H9 (cell line): ENCODE results near the gene IZUMO2. TPM values are rescaled to one million over a fixed set of nuclear protein-coding genes. Genes with fewer than 3 reads are reported as not detected.

Experiments
- DNase-seq: peaks from one replicate; pipeline ENCODE4 v3.0.0-alpha.2; 2017
- H2AFZ ChIP-seq: one replicate; pipeline ENCODE4 v1.6.1; 2013; ENCODE audit warnings: mild to moderate bottlenecking, low read length, control low read depth, moderate library complexity
- H2AK5ac ChIP-seq: 2 replicates; pipeline ENCODE4 v1.6.1; 2013; ENCODE audit warnings: low read length, control low read depth, mixed read lengths; ENCODE audit not compliant: insufficient read length
- H2BK120ac ChIP-seq: one replicate; pipeline ENCODE4 v1.6.1; 2013; ENCODE audit warnings: low read depth, mild to moderate bottlenecking, low read length, control low read depth, inconsistent platforms; ENCODE audit not compliant: poor library complexity, severe bottlenecking
- H2BK12ac ChIP-seq: 2 replicates; pipeline ENCODE4 v1.6.1; 2013; ENCODE audit warnings: low read length, control low read depth, mixed read lengths, low read depth; ENCODE audit not compliant: insufficient read length
- H2BK15ac ChIP-seq: 2 replicates; pipeline ENCODE4 v1.6.1; 2013; ENCODE audit warnings: low read depth, low read length, control low read depth
- H2BK20ac ChIP-seq: one replicate; pipeline ENCODE4 v1.6.1; 2013; ENCODE audit warnings: low read depth, mild to moderate bottlenecking, low read length, control low read depth, inconsistent platforms; ENCODE audit not compliant: poor library complexity, severe bottlenecking
- H2BK5ac ChIP-seq: 2 replicates; pipeline ENCODE4 v1.6.1; 2013; ENCODE audit warnings: low read length, control low read depth, mixed read lengths; ENCODE audit not compliant: insufficient read length
- H3K14ac ChIP-seq: 2 replicates; pipeline ENCODE4 v1.6.1; 2013; ENCODE audit warnings: low read length, control low read depth; ENCODE audit not compliant: insufficient read depth
- H3K18ac ChIP-seq: 2 replicates; pipeline ENCODE4 v1.6.1; 2013; ENCODE audit warnings: low read depth, mild to moderate bottlenecking, mixed read lengths, low read length, control low read depth; ENCODE audit not compliant: insufficient read length
- H3K23ac ChIP-seq: 2 replicates; pipeline ENCODE4 v1.6.1; 2013; ENCODE audit warnings: low read length, control low read depth, mixed read lengths, low read depth; ENCODE audit not compliant: insufficient read length
- H3K23me2 ChIP-seq: 2 replicates; pipeline ENCODE4 v1.6.1; 2013; ENCODE audit warnings: low read depth, mild to moderate bottlenecking, mixed read lengths, low read length, control low read depth; ENCODE audit not compliant: insufficient read length, poor library complexity, severe bottlenecking
- H3K27ac ChIP-seq: 2 replicates; pipeline ENCODE4 v1.5.1; 2013; ENCODE audit warnings: low read length, control low read depth, mixed read lengths, low read depth; ENCODE audit not compliant: insufficient read length
- H3K27me3 ChIP-seq: 2 replicates; pipeline ENCODE4 v1.6.1; 2013; ENCODE audit warnings: low read length, control low read depth, inconsistent platforms; ENCODE audit not compliant: insufficient read depth
- H3K4ac ChIP-seq: 2 replicates; pipeline ENCODE4 v1.6.1; 2013; ENCODE audit warnings: low read depth, mild to moderate bottlenecking, control low read depth, inconsistent platforms, low read length, moderate library complexity
- H3K4me1 ChIP-seq: 2 replicates; pipeline ENCODE4 v1.6.1; 2013; ENCODE audit warnings: low read length, control low read depth, inconsistent platforms; ENCODE audit not compliant: insufficient read depth
- H3K4me2 ChIP-seq: 2 replicates; pipeline ENCODE4 v1.6.1; 2013; ENCODE audit warnings: low read length, control low read depth, mixed read lengths; ENCODE audit not compliant: insufficient read length, insufficient read depth
- H3K56ac ChIP-seq: 2 replicates; pipeline ENCODE4 v1.6.1; 2013; ENCODE audit warnings: low read depth, mild to moderate bottlenecking, mixed read lengths, low read length, control low read depth; ENCODE audit not compliant: insufficient read length
- H3K79me1 ChIP-seq: 2 replicates; pipeline ENCODE4 v1.6.1; 2013; ENCODE audit warnings: low read depth, mild to moderate bottlenecking, moderate library complexity, low read length, control low read depth, inconsistent platforms; ENCODE audit not compliant: insufficient read depth, poor library complexity, severe bottlenecking
- H3K79me2 ChIP-seq: 2 replicates; pipeline ENCODE4 v1.6.1; 2013; ENCODE audit warnings: low read length, control low read depth, inconsistent platforms; ENCODE audit not compliant: insufficient read depth
- H3K9ac ChIP-seq: 2 replicates; pipeline ENCODE4 v1.6.1; 2013; ENCODE audit warnings: low read length, control low read depth, mixed read lengths; ENCODE audit not compliant: insufficient read length; ENCODE audit errors: extremely low read depth
- H3K9me3 ChIP-seq: one replicate; pipeline ENCODE4 v1.6.1; 2013; ENCODE audit warnings: low read depth, low read length, inconsistent platforms; ENCODE audit not compliant: control insufficient read depth
- H3T11ph ChIP-seq: one replicate; pipeline ENCODE4 v1.6.1; 2013; ENCODE audit warnings: mild to moderate bottlenecking, low read length, control low read depth, inconsistent platforms
- H4K20me1 ChIP-seq: one replicate; pipeline ENCODE4 v1.6.1; 2013; ENCODE audit not compliant: control insufficient read depth, insufficient read length, insufficient read depth
- H4K5ac ChIP-seq: 2 replicates; pipeline ENCODE4 v1.6.1; 2013; ENCODE audit warnings: low read depth, mild to moderate bottlenecking, mixed read lengths, low read length, control low read depth; ENCODE audit not compliant: insufficient read length
- H4K8ac ChIP-seq: replicated peaks from 2 replicates; pipeline ENCODE4 v1.6.1; 2013; ENCODE audit warnings: low read length, control low read depth, mixed read lengths, low read depth; ENCODE audit not compliant: insufficient read length
- H4K91ac ChIP-seq: 2 replicates; pipeline ENCODE4 v1.6.1; 2013; ENCODE audit warnings: low read depth, mild to moderate bottlenecking, moderate library complexity, mixed read lengths, low read length, control low read depth; ENCODE audit not compliant: insufficient read length
- H3K27ac Mint-ChIP-seq, 3 experiments: 2 replicates in 2 of 3; 3 replicates in 1 of 3; pipeline ENCODE4 v1.8.0; 2020 to 2021; ENCODE audit warnings: mixed read lengths in 3 of 3, mild to moderate bottlenecking in 1 of 3, moderate library complexity in 1 of 3
- H3K27me3 Mint-ChIP-seq: 2 replicates; pipeline ENCODE4 v1.8.0; 2021; ENCODE audit warnings: low read depth, mild to moderate bottlenecking, moderate library complexity, mixed read lengths
- H3K36me3 Mint-ChIP-seq, 3 experiments: 2 replicates in 2 of 3; 3 replicates in 1 of 3; pipeline ENCODE4 v1.8.0; 2020 to 2021; ENCODE audit warnings: low read depth in 3 of 3, mixed read lengths in 3 of 3; ENCODE audit not compliant: insufficient read depth in 1 of 3
- H3K4me1 Mint-ChIP-seq, 2 experiments: 2 replicates each; pipeline ENCODE4 v1.8.0; 2020; ENCODE audit warnings: mixed read lengths in 2 of 2
- H3K4me3 Mint-ChIP-seq, 2 experiments: 2 replicates in 1 of 2; 3 replicates in 1 of 2; pipeline ENCODE4 v1.8.0; 2020 to 2021; ENCODE audit warnings: mild to moderate bottlenecking in 2 of 2, mixed read lengths in 2 of 2, moderate library complexity in 1 of 2
- H3K9me3 Mint-ChIP-seq, 2 experiments: 2 replicates in 1 of 2; 3 replicates in 1 of 2; pipeline ENCODE4 v1.8.0; 2020; ENCODE audit warnings: mild to moderate bottlenecking in 2 of 2, mixed read lengths in 2 of 2, moderate library complexity in 1 of 2
- CTCF ChIP-seq: fragments of 200-600 bp; sonication (generic); conservative IDR thresholded peaks from 3 replicates; pipeline ENCODE4 v1.8.0; 2021; ENCODE audit warnings: antibody characterized with exemption, mild to moderate bottlenecking
- WGBS: extraction: QIAGEN DNeasy Blood & Tissue Kit; methylation state at CpG from one replicate; pipeline ENCODE4 v1.1.7; 2013; ENCODE audit warnings: missing lambda C conversion rate, low lambda C conversion rate, mixed read lengths; ENCODE audit not compliant: insufficient read length; ENCODE audit errors: extremely low coverage; 5-methylcytosine and 5-hydroxymethylcytosine counted together
- total RNA-seq: library from RNA; stranded (reverse); gene quantifications from 2 replicates; pipeline ENCODE4 v1.2.1, GENCODE V29; 2021

Gene IZUMO2
- total RNA-seq, 1 experiment from 2014 or later, result not detected

GRCh38 chr19:50181121-50181520 is 18.0 kb upstream of the IZUMO2 start:
- no CpG with 5 or more reads among the region's 5 CpGs for WGBS
- no peak overlapping the region for H3K4me3 Mint-ChIP-seq

More at GRCh38 chr19:50181121-50181520, 18.0 kb upstream of the IZUMO2 start:
- Histone ChIP-seq H2BK15ac (no peak overlapping the region), H4K20me1 (no peaks in the 10 kb centered on the region), H3K56ac (no peak overlapping the region), H4K8ac (no peak overlapping the region), H3K79me1 (no peaks in the 10 kb centered on the region), H3K14ac (no peak overlapping the region), H3K23me2 (no peaks in the 10 kb centered on the region), H3K23ac (no peak overlapping the region), H3K9ac (no peak overlapping the region), H3K18ac (no peak overlapping the region), H4K91ac (no peak overlapping the region), H3T11ph (no peak overlapping the region), H3K27ac (no peak overlapping the region), H2BK20ac (no peak overlapping the region), H2AK5ac (no peak overlapping the region), H3K4me2 (no peak overlapping the region), H3K4me1 (no peaks in the 10 kb centered on the region), H2BK5ac (no peak overlapping the region), H3K4ac (no peak overlapping the region), H2BK12ac (no peak overlapping the region), H3K79me2 (no peaks in the 10 kb centered on the region), H3K9me3 (peaks cover 8% of the 10 kb centered on the region), H2BK120ac (no peak overlapping the region), H3K27me3 (no peaks in the 10 kb centered on the region), H2AFZ (no peak overlapping the region), H4K5ac (no peak overlapping the region)
- DNase-seq, result no peak
- Mint-ChIP-seq H3K36me3 (peaks cover 0 to 2% (median 0%) of the 10 kb centered on the region in 3 experiments; a peak in 1 of 7 replicates), H3K27ac (no peak overlapping the region), H3K4me1 (peaks cover 0 to 3% of the 10 kb centered on the region in 2 experiments; a peak in 1 of 4 replicates), H3K9me3 (peaks cover 2 to 9% of the 10 kb centered on the region in 2 experiments; a peak in 3 of 5 replicates), H3K27me3 (peaks cover 14% of the 10 kb centered on the region)
- no peak for TF ChIP-seq CTCF
